ENCODE results near the gene HSPH1.

DNA sequence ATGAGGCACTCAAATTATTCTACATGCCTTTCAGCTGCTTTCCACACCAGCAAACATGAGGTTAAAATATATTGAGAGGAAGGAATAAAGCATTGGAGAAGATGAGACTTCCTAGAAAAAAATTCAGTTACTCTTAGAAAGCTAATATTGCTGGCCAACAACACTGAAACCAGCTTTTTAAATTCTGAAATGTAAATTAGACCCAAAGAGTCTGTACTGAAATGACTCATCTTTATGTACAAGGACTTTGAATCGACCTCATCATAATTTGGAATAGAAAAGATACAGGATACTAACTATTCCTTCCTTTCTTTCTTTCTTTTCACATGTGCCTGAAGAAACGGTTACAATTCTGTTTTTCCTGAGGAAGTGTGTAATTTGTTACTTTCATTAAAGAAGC, 6.5 kb upstream of the HSPH1 start:
- TF ChIP-seq, protein P1, sequence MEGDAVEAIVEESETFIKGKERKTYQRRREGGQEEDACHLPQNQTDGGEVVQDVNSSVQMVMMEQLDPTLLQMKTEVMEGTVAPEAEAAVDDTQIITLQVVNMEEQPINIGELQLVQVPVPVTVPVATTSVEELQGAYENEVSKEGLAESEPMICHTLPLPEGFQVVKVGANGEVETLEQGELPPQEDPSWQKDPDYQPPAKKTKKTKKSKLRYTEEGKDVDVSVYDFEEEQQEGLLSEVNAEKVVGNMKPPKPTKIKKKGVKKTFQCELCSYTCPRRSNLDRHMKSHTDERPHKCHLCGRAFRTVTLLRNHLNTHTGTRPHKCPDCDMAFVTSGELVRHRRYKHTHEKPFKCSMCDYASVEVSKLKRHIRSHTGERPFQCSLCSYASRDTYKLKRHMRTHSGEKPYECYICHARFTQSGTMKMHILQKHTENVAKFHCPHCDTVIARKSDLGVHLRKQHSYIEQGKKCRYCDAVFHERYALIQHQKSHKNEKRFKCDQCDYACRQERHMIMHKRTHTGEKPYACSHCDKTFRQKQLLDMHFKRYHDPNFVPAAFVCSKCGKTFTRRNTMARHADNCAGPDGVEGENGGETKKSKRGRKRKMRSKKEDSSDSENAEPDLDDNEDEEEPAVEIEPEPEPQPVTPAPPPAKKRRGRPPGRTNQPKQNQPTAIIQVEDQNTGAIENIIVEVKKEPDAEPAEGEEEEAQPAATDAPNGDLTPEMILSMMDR (conservative IDR thresholded peaks at IDR 0.05; ENCODE audit: low read depth, low read length) = no peak
- no peak for TF ChIP-seq EZH2 (IDR thresholded peaks at IDR 0.05; ENCODE audit: borderline replicate concordance, low read depth, low read length, poor library complexity, severe bottlenecking)
